HFFc6 (cell line): Measurements from ENCODE around the gene CNGB1. TPM values are rescaled to one million over a fixed set of nuclear protein-coding genes. Genes with fewer than 3 reads are reported as not detected.

Source experiments
- DNase-seq: peaks from one replicate; pipeline ENCODE4 v3.0.0-alpha.2; 2018
- H3K27ac Mint-ChIP-seq: 2 replicates; pipeline ENCODE4 v1.8.0; 2020; ENCODE audit warnings: mild to moderate bottlenecking, mixed read lengths
- H3K27me3 Mint-ChIP-seq: 2 replicates; pipeline ENCODE4 v1.8.0; 2021; ENCODE audit warnings: mild to moderate bottlenecking, moderate library complexity, mixed read lengths; ENCODE audit not compliant: insufficient read depth
- H3K36me3 Mint-ChIP-seq: 2 replicates; pipeline ENCODE4 v1.8.0; 2021; ENCODE audit warnings: low read depth, mixed read lengths
- H3K4me1 Mint-ChIP-seq: 2 replicates; pipeline ENCODE4 v1.8.0; 2020; ENCODE audit warnings: low read depth, mixed read lengths
- H3K4me3 Mint-ChIP-seq: 2 replicates; pipeline ENCODE4 v1.8.0; 2020; ENCODE audit warnings: mild to moderate bottlenecking, moderate library complexity, mixed read lengths
- H3K9me3 Mint-ChIP-seq: 2 replicates; pipeline ENCODE4 v1.8.0; 2020; ENCODE audit warnings: mild to moderate bottlenecking, mixed read lengths
- total RNA-seq, 6 experiments: library from RNA; stranded (reverse); fragmentation: NEBNext Ultra II Directional; extraction: Animal tissue kit (Norgen Biotek cat#: 25700); gene quantifications; 2 replicates in 1 of 6; 3 replicates in 5 of 6; pipeline ENCODE4 v1.2.3, GENCODE V29; 2021
- TF ChIP-seq, protein P1 (sequence below): fragments of 200-600 bp; sonication (generic); IDR thresholded peaks from 2 replicates; pipeline ENCODE4 v1.5.0; 2021; ENCODE audit warnings: antibody characterized with exemption, mild to moderate bottlenecking

The CNGB1 gene
- total RNA-seq, 6 experiments from 2014 or later, result 0.02 TPM; not detected in 5

DNA sequence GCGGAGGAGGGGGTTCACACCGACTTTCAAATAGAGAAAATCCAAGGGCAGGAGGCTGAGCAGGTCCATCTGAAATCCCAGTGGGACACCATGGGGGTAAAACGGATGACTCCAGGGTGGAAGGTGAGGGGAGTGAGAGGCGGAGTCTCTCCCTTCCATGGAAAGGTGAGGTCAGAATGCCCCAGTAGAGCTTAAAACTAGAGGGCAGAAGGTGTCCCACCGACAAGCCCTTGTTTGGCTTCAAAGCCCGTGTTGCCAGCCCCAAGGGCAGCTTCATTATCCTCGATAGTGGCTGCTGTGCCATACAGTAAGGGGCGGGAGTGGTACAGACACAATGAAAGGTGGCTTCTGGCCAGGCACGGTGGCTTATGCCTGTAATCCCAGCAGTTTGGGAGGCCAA lies 55.7 kb downstream of the CNGB1 start:
- DNase-seq, result no peak
- Mint-ChIP-seq H3K4me1 (no peaks in the 10 kb centered on the region), H3K27me3 (peaks cover 36% of the 10 kb centered on the region), H3K4me3 (no peak overlapping the region), H3K27ac (no peak overlapping the region), H3K36me3 (no peaks in the 10 kb centered on the region), H3K9me3 (peaks cover 5% of the 10 kb centered on the region; the same call in 1 of the 2 replicates)
- TF ChIP-seq, protein P1, sequence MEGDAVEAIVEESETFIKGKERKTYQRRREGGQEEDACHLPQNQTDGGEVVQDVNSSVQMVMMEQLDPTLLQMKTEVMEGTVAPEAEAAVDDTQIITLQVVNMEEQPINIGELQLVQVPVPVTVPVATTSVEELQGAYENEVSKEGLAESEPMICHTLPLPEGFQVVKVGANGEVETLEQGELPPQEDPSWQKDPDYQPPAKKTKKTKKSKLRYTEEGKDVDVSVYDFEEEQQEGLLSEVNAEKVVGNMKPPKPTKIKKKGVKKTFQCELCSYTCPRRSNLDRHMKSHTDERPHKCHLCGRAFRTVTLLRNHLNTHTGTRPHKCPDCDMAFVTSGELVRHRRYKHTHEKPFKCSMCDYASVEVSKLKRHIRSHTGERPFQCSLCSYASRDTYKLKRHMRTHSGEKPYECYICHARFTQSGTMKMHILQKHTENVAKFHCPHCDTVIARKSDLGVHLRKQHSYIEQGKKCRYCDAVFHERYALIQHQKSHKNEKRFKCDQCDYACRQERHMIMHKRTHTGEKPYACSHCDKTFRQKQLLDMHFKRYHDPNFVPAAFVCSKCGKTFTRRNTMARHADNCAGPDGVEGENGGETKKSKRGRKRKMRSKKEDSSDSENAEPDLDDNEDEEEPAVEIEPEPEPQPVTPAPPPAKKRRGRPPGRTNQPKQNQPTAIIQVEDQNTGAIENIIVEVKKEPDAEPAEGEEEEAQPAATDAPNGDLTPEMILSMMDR, result no peak

DNA sequence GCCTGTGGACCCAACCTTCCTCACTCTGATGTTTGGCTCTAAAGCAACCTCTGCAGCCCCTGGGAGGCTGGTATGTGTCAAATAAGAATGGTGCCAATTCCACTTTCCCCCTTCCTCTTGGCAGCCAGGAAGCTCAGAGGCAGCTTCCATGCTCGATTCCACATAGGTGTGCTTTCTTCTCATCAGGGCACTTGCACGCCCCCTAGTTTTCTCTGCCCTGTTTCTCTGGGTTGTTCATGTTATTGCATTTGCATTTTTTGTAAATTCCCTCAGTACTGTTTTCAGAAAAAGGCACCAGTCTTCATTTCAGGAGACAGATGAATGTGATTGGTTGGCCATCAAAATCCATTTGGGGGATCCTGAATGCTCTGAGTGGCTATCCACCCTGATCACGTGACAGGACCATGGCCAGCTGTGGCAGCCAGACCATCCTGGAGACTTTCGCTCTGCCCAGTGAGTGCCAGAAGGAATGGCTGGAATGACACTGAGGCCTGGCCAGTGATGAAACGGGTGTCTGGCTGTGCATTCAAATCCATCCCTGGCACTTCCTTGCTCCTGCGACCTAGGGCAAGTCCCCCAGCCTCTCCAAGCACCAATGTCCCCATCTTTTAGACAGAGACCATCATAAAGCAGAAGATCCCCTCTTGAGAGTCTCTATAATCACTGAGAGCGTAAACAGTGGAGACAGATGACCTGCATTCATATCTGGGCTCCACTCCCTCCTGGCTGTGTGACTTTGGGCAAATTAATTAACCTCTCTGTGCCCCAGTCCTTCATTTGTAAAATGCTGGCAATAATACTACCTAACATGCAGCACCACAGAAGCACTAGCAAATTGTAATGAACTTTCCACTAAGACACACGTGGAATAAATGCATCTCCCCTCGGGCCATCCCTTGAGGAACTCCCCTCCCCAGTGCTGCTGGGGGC lies 56.4 kb downstream of the CNGB1 start:
- H3K36me3 Mint-ChIP-seq, result no peaks in the 10 kb centered on the region
- TF ChIP-seq, protein P1, result peak; percentile 34
- H3K27me3 Mint-ChIP-seq, result peaks cover 34% of the 10 kb centered on the region
- no peak for DNase-seq
- H3K4me3 Mint-ChIP-seq, result no peak overlapping the region
- H3K9me3 Mint-ChIP-seq, result peaks cover under 1% of the 10 kb centered on the region; the same call in 1 of the 2 replicates
- no peak overlapping the region for H3K27ac Mint-ChIP-seq
- no peaks in the 10 kb centered on the region for H3K4me1 Mint-ChIP-seq

DNA sequence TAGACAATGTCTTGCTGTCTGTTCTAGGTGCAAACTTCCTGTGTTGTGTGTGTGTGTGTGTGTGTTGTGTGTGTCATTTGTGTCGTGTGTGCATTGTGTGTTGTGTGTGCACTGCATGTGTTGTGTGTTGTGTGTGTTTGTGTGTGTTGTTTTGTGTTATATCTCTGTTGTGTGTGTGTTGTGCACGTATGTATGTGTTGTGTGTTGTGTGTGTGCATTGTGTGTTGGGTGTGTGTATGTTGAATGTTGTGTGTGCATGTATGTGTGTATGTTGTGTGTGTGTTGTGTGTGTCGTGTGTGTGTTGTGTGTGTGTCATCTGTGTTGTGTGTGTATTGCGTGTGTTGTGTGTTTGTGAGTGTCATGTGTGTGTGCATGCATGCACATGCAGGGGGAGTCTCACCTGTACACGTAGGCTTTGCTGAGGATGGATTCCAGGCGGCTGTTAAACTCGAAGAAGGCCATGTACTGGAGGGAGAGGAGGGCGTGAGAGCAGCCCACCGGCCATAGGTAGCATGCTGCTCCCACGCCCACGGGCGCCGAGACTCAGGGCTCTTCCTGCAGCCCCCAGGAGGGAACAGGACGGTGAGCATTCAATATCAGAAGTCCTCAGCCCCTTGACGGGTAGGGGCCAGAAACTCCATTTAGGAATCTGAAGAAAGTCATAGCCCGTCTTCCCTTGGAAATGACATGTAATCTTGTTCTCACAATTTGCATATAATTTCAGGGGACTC lies 58.2 kb downstream of the CNGB1 start:
- no peak overlapping the region for H3K27ac Mint-ChIP-seq
- no peaks in the 10 kb centered on the region for H3K4me1 Mint-ChIP-seq
- H3K36me3 Mint-ChIP-seq, result no peaks in the 10 kb centered on the region
- peaks cover 32% of the 10 kb centered on the region for H3K27me3 Mint-ChIP-seq
- no peaks in the 10 kb centered on the region for H3K9me3 Mint-ChIP-seq
- no peak for DNase-seq
- no peak overlapping the region for H3K4me3 Mint-ChIP-seq
- TF ChIP-seq, protein P1, result no peak

DNA sequence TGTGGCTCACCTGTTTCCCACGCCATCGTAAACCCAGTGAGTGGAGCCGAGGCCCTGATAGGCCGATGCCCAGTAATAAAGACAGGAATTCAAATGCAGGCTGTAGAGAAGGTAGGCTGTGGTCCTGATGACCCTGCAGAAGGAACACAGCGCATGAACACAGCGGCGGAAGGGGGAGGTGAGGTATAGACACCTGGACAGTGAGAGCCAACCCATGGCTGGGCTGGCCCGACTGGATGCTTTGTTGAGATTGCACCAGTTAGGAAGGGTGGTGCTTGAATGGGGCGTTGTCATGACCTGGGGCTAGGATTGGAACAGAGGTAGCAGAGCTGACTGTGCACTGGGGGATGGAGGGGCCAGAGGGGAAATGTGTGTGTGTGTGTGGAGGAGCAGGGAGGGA lies 59.2 kb downstream of the CNGB1 start:
- DNase-seq, result no peak
- Mint-ChIP-seq H3K27ac (no peak overlapping the region), H3K4me1 (peaks cover 6% of the 10 kb centered on the region), H3K4me3 (no peak overlapping the region), H3K27me3 (peaks cover 32% of the 10 kb centered on the region), H3K9me3 (no peaks in the 10 kb centered on the region), H3K36me3 (no peaks in the 10 kb centered on the region)
- TF ChIP-seq, protein P1, result no peak

DNA sequence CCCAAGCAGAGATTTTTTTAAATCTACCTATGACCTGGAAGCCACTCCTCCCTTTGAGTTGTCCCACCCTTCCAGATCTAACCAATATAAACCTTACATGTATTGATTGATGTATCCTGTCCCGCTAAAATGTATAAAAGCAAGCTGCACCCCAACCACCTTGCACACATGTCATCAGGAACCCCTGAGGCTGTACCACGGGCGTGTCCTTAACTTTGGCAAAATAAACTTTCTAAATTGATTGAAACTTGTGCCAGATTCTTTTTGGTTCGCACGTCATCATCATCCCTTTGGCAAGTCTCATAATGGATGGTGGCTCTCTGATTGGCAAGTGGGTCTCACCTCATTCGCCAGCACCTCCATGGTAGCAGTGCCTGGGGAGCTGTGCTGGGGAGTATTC lies 60.2 kb downstream of the CNGB1 start:
- Mint-ChIP-seq H3K4me3 (no peak overlapping the region), H3K9me3 (no peaks in the 10 kb centered on the region), H3K4me1 (peaks cover 15% of the 10 kb centered on the region), H3K36me3 (no peaks in the 10 kb centered on the region), H3K27ac (no peak overlapping the region), H3K27me3 (peaks cover 34% of the 10 kb centered on the region)
- no peak for DNase-seq
- TF ChIP-seq, protein P1, result no peak
